Superior temporal gyrus (tissue), 1 donor: ENCODE measurements around the gene GPBAR1.
"Not testable (repeated sequence)": the region's sequence is repeated elsewhere in the genome, so short reads cannot be mapped to it uniquely, and the experiment has no call there.

Source experiments
- DNase-seq: peaks from one replicate; pipeline ENCODE4 v3.0.0-alpha.2; 2016; ENCODE audit errors: extremely low spot score

Gene GPBAR1

GRCh38 chr2:218310853-218311540 lies 50.2 kb downstream of the GPBAR1 start:
- DNase-seq = no peak

GRCh38 chr2:218311541-218312266 lies 50.9 kb downstream of the GPBAR1 start:
- not testable (repeated sequence) for DNase-seq

GRCh38 chr2:218312267-218312756 lies 51.5 kb downstream of the GPBAR1 start:
- DNase-seq = no peak

GRCh38 chr2:218313356-218313755 lies 52.5 kb downstream of the GPBAR1 start:
- DNase-seq = no peak
